G401 (cell line): Measurements from ENCODE around the gene SLC41A1. TPM values are rescaled to one million over a fixed set of nuclear protein-coding genes. Genes with fewer than 3 reads are reported as not detected.

Experiments used
- DNase-seq: peaks from one replicate; pipeline ENCODE4 v3.0.0-alpha.2; 2015; ENCODE audit warnings: low spot score
- in situ Hi-C: cut with HindIII; loops from 2 replicates; pipeline ENCODE4 v1.10.0; 2016; ENCODE audit warnings: low sequenced_read_pairs, mixed read lengths
- total RNA-seq: library from RNA; depleted of rRNA; stranded (reverse); fragments of >200 nt; shearing (Covaris generic); gene quantifications from 2 replicates; pipeline ENCODE4 v1.2.3, GENCODE V29; 2014

Gene SLC41A1
- total RNA-seq, 1 experiment from 2014 or later: 17.8 TPM

DNA sequence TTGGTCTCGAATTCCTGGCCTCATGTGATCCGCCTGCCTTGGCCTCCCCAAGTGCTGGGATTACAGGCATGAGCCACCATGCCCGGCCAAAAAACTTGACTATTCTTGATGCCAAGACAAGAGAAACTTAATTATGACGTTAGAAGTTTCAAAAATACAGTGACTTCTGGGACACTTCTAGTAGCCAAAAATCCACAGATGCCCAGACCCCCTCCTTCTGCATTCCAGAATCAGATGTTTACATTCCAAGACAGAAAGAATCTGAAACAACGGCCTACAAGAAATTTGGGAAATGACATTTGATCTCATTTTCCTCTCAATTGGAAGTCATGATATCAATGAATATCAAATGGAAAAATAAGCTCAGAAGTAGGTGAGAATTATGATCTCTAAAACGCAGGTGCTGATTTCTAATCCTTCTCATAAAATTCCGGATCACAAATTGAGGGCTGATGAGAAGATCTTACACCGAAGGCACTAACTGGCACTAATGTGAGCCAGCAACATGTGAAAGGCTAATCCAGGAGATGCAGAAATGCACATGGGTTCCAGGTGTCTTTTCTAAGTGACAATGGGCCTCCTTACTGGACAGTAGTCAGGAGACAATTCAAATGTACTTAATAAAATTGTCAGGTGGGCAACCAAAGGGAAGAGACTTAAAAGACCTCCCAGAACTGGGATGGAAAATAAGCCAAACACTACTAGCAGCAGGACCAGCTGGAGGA lies 43.2 kb downstream of the SLC41A1 start:
- in situ Hi-C loops: no loop called here
- DNase-seq: no peak

DNA sequence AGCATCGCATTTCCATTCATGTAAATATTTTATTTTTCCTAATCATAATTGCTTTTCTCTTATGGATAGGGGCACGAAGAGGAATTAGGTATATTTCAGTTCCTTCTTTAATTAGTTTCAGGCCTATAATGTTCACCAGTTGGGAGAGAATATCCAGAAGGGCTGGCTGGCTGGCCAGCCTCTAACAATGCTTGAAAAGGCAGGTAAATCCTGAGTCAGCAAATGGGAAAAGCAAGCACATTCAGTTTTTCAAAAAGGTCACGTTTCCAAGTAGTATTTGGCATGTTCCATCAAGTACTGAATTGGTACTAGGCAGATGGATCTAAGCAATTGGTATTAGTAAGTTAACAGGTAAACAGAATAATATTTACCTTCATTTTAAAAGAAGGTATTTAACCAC lies 45.8 kb downstream of the SLC41A1 start:
- no peak for DNase-seq
- in situ Hi-C loops: no loop called here

DNA sequence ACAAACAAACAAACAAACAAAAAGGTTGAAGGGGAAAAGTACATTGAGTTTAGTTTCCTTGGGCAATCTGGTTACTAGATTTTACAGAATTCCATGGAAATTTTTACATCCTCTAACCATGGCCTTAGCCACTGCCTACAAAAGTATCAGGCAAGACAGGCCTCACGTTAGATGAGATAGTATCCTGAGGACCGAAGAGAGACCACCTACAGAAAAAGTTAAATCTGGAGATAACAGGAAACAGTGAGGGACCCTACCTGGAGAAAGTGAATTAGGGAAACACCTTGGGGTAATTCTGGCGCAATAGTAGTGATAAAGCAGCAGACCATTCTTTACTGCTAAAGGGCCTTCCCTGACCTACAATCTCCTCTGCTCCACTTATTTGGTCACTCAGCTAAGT lies 46.4 kb downstream of the SLC41A1 start:
- no peak for DNase-seq
- in situ Hi-C loops: no loop called here

DNA sequence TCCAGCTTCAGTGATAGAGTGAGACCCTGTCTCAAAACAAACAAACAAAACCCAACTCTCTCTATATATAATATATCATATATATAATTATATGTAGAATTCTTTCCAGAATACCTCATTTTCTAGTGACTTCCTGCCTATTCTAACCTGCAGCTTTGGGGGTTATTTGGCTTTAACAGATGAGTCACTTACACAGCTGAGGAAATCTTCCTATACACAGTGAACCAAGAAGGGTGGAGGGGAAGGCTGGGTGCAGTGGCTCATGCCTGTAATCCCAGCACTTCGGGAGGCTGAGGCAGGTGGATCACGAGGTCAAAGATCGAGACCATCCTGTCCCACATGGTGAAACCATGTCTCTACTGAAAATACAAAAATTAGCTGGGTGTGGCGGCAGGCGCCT lies 47.0 kb downstream of the SLC41A1 start:
- DNase-seq: no peak
- in situ Hi-C loops: no loop called here

DNA sequence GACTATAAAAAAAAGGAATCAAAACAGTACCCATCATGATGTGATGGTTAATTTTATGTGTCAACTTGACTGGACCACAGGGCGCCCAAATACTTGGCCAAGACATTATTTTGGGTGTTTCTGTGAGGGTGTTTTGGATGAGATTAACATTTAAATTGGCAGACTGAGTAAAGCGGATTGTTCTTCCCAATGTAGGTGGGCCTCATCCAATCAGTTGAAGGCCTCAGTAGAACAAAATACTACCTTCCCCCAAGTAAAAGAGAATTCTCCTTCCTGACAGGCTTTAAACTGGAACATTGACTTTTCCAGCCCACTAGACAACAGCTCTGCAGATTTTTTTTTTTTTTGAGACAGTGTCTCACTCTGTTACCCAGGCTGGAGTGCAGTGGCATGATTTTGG lies 48.4 kb downstream of the SLC41A1 start:
- in situ Hi-C loops: no loop called here
- DNase-seq: no peak

DNA sequence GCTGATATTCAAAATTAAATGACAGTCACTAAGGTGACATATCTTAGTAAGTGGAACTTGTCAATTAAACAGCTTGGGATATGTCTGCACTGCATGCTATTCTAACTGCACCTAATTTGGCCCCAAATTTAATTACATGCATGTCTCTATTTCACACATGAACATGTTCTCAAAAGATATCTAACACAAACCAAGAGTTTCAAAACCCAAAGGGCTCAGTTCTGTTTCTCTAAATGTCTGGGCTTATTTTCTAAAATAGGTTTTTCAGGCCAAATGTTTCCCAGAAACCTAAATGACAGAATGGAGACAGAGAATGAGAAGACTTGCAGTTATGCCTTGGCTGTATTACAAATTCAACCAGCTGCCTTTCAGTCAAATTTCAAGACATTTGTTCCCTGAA lies 49.0 kb downstream of the SLC41A1 start:
- no peak for DNase-seq
- in situ Hi-C loops: no loop called here

DNA sequence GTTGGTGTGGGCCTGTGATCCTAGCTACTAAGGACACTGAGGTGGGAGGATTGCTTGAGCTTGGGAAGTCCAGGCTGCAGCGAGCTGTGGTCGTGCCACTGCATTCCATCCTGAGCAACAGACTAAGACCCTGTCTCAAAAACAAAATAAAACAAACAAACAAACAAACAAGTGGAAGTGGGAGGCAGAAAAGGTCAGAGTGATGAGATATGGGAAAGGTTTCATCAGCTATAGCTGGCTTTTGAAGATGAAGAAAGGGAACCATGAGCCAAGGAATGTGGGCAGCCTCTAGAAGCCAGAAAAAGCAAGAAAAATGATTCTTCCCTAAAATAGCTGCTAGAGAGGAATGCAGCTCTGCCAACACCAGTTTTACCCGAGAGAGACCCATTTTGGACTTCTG lies 52.4 kb downstream of the SLC41A1 start:
- DNase-seq: no peak
- in situ Hi-C loops: no loop called here

DNA sequence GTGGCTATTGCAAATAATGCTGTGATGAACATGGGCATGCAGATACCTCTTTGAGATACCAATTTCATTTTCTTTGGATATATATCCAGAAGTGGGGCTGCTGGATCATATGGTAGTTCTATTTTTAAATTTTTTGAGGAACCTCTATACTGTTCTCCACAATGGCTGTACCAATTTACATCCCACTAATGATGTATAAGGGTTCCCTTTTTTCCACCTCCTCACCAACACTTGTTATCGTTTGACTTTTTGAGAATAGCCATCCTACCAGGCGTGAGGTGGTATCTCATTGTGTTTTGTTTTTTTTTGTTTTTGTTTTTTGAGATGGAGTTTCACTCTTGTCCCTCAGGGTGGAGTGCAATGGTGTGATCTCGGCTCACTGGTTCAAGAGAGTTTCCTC lies 56.4 kb downstream of the SLC41A1 start:
- no peak for DNase-seq
- in situ Hi-C loops: no loop called here

DNA sequence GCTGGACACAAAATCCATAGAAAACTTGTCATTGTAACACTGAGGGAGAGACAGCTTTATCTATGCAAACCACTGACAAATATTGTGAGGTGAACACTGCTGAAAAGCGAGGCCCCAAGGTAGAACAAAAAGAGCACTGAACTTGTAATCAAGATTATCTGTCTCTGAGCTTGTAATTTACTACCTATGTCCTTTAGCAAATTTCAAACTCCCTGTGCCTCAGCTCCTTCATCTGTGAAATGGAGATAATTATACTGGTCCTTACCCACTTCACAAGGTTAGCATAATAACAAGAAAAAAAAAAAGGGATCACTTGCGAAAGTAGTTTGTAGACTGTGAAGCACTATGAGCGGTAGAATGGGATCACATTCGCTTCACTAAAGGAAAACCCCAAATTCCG lies 58.1 kb downstream of the SLC41A1 start:
- DNase-seq: no peak
- in situ Hi-C loops: no loop called here

DNA sequence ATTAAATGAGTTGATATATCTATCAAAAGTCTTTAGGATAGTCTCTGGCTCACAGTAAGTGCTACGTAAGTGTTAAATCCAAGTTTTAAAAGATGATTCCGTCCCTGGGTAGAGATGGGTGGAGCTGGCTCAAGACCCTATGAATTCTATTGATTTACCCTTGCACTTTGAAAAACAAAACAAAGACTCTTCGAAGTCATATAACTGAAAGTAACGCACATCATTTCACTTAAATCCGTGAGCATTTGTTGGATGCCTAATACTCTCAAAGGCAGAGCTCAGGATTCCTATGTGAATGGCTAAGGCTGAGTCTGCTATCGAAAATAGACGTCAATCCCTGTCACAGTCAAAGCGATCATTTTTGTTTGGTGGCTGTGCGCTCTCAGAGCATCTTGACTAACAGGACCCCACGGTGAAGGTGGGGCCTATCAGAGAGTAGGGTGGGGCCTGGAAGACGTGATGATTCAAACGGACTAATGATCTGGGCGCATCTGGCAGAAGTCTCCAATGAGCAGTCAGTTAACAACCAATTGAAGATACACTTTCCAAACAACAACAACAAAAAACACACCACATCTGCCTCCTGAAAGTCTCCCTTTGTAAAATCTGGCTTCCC lies 61.9 kb downstream of the SLC41A1 start:
- DNase-seq: no peak
- in situ Hi-C loops: no loop called here

DNA sequence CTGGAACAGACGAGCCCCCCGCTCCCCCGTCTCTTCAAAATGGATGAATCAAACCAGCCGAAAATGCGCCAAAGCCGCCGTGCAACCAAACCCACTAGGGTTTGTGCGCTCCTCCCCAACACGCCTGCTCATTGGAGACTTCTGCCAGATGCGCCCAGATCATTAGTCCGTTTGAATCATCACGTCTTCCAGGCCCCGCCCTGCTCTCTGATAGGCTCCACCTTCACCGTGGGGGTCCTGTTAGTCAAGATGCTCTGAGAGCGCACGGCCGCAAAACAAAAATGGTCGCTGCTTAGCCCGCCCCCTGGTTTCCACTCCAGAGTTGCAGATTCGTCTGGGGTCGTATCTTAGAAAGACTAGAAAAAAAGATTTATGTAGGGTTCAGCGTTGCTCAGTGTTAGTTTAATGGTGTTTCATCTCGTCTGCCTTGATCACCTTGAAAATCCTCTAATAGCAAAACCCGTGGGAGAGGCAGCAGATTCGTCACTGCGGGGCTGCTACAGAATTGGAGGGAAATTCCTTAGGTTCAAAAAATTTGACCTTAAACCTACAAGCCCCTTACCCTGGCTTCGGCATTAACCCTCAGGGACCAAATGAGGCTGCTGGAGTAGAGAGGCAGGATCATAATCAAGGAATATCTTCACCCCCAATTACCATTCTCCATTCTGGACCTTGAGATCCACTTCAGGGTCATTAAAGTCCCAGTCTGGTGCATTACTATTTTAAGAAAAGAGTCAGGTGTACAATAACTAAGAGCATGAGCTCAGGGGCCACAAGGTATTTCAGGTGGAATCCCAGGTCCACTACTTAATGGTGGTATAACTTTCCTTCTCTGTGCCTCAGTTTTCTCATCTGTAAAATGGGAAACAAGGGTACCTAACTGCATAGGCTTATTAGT lies 62.6 kb downstream of the SLC41A1 start, which contains the start of gene NUCKS1:
Gene NUCKS1 (minus strand): TSS at position 45 of the 898 bp plus-strand sequence. CDS start 209 bp downstream, outside the sequence.
- in situ Hi-C loops: no loop called here
- peak; percentile 99 for DNase-seq

DNA sequence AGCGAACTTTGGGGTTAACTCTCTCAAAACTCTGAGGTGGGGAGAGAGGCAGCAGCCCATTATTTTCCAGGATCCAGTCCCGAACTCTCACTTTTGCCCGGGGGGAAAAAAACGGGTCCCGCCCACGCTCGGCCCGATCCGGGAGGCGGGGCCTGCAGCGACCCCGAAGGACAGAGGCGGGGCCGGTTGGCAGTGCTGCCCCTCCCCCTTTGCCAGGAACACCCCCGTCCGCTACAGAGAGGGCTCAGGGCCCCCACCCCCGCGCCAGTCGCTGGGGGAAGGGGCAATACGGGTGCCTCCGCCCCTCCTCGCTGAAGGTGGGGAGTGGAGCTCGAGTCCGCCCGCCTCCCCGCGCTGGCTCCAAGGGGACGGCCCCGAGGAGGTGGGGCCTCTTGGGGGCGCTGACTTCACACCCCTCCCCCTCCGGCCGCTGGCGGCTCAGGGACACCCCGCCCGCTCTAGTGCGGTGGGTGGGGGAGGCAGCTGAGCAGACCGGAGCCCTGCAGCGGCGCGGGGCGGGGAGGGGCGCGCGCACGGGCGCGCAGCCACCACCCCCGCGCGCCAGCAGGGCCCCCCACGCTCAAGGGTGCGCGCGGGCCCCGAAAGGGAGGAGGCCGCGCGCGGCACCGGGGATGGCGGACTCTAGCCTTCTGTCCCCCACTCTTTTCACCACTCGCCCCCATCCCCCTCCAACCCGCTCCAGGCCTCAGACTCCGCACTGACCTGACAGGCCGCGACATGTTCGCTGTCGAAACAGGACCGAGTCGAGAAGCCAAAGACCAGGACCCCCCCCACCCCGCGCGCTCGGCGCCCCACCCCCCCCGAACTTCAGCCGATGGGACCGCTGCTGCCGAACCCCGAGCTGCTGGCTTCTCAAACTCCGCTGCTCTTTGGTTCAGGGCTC lies 63.5 kb downstream of the SLC41A1 start:
- in situ Hi-C loops: no loop called here
- DNase-seq: peak; percentile 79

DNA sequence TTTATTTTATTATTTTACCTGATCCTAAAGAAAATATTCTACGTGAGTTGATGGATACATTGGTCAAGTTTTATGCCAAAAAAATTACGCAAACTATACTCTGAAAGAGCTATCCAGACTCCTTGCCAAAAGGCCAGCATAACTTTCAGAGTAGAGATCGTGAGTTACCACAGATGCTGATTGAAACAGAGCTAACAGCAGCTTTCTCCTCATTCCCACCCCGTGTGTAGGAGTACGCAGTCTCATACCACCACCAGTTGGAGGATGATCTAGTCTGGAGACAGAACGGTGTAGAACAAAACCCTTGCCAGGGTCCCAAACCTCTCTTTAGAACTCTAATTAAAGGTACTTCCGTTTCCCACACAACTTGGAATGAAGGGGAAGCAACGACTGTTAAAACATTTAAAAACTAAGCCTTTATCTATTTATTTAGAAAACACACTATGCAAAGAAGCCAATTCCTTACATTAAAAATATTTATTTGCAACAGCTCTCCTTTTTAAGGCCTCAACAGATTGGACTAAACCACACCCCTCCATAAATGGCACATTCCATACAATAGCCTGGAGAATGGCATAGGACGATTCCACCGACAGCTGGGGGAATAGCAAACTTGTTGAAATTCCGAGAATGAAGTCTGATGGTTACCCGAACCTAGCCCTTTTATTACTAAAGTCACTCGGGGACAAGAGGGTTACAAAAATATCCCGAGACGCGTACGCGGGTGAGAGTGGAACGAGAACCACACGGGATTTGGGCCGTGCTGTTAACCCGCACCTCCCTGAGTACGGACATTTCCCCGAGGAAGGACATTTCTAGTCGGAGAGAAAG lies 64.4 kb downstream of the SLC41A1 start:
- in situ Hi-C loops: no loop called here
- peak; percentile 45 for DNase-seq

DNA sequence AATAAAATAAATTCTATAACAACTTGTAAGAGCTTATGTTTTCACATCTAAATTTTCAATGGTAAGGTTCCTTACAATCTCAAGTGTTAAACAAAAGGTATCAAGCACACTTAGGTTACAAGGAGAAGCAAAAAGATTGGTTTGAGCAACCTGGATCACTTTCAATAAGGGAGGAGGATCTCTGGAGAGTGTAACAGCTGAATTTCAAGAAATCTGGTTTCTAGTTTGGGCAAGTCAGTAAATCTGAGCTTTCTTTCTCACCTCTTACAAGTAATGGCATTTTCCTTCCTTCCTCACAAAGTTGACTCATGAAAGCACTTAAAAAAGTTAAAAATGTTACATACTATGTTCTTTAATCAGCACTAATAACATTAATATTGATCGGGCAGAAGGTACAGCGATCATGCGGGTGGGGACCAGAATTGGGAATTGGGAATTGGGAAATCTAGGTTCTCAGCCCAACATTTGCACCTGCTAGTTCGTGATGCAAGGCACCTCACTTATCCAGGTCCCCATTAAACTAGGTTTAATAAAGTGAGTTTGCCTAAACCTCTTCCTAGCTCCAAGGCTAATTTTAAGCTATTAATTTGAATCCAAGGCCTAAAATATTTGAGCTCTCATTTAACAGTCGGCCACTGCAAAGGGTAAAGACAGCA lies 66.1 kb downstream of the SLC41A1 start:
- in situ Hi-C loops: no loop called here
- no peak for DNase-seq

DNA sequence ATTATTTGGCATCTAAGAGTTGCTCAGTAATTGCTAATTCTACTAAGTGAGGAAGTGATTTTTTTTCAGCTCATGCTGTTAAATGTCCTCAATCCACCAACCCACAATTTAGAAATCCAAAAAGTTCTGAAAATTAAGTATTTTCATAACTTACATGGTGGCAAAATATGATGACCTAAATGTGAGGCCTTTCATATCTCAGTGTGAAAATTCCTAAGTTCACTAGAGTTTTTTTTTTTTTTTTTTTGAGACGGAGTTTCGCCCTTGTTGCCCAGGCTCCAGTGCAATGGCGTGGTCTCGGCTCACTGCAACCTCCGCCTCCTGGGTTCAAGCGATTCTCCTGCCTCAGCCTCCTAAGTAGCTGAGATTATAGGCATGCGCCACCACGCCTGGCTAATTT lies 68.6 kb downstream of the SLC41A1 start:
- no peak for DNase-seq
- in situ Hi-C loops: no loop called here

DNA sequence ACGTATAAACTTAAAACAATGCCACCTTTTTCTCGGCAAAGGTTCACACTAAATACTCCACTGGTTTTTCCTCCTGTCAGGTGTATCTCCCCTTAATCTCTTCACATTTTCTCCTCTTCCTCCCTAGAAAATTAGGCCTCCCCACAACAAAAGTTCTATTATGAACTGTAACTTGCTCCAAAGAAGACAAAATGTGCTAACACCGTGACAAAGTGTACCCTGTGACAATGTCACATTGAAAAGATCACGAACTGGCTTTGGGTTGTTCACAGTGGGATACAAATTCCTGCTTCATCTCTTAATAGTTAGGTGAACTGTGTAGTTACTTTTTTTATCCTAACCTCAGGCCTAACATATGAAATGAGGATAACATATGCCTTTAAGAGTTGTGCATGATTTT lies 69.0 kb downstream of the SLC41A1 start:
- in situ Hi-C loops: no loop called here
- DNase-seq: no peak

DNA sequence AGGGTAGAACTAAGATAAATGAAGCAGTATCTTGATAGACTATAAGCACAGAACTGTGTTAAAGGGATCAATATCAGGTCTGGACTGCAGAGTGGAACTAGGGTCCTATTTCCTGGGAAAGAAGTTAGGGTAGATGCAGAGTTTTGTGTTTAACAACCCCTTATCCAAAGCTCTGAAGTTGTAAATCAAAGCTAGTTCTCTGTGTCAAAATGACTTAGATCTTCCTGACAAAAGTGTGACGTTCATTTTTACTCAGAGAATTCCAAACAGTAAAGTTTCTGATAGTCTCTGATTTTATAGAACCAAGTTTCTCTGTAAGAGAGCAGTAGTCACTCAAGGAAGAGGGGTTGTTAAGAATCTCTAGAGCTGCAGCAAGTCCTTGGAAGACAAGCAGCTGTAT lies 71.3 kb downstream of the SLC41A1 start:
- no peak for DNase-seq
- in situ Hi-C loops: no loop called here
